HG03558 (cell line): ENCODE measurements around the gene LRRFIP2.
A peak's percentile ranks its signal among the peaks of the same experiment; 100 is the strongest.
"Not testable (repeated sequence)": the region's sequence is repeated elsewhere in the genome, so short reads cannot be mapped to it uniquely, and the experiment has no call there.

Source experiments
- ATAC-seq: cut with Tn5 transposase; IDR thresholded peaks from one replicate; pipeline ENCODE4 v1.9.1; 2021; ENCODE audit warnings: moderate number of reproducible peaks; ENCODE audit not compliant: unreplicated experiment; ENCODE audit errors: extremely low read depth

The LRRFIP2 gene

GRCh38 chr3:37174532-37175126, at the start of gene LRRFIP2:
Gene LRRFIP2 (minus strand): TSS chr3:37174582. CDS start chr3:37148983, 25,599 bp downstream.
- peak; percentile 32 for ATAC-seq

GRCh38 chr3:37223576-37223975, 49.2 kb upstream of the LRRFIP2 start:
- no peak for ATAC-seq

GRCh38 chr3:37223141-37223558, 48.8 kb upstream of the LRRFIP2 start:
- no peak for ATAC-seq

- not testable (repeated sequence) for ATAC-seq
These were observed 48.2 kb upstream of the LRRFIP2 start for GRCh38 chr3:37222542-37222941.

GRCh38 chr3:37221407-37221806, 47.0 kb upstream of the LRRFIP2 start:
- no peak for ATAC-seq

- no peak for ATAC-seq
These were observed 44.9 kb upstream of the LRRFIP2 start for GRCh38 chr3:37219266-37219665.

- no peak for ATAC-seq
These were observed 43.8 kb upstream of the LRRFIP2 start for GRCh38 chr3:37218206-37218605.

GRCh38 chr3:37217098-37217849, 42.9 kb upstream of the LRRFIP2 start:
- ATAC-seq: no peak

GRCh38 chr3:37216597-37217097, 42.3 kb upstream of the LRRFIP2 start:
- no peak for ATAC-seq

GRCh38 chr3:37214076-37214475, 39.7 kb upstream of the LRRFIP2 start:
- no peak for ATAC-seq

- no peak for ATAC-seq
These were observed 35.8 kb upstream of the LRRFIP2 start for GRCh38 chr3:37210230-37210629.

- ATAC-seq: not testable (repeated sequence)
These were observed 34.2 kb upstream of the LRRFIP2 start for GRCh38 chr3:37208576-37208975.

- not testable (repeated sequence) for ATAC-seq
These were observed 33.6 kb upstream of the LRRFIP2 start for GRCh38 chr3:37208008-37208407.

- ATAC-seq: not testable (repeated sequence)
These were observed 31.7 kb upstream of the LRRFIP2 start for GRCh38 chr3:37206041-37206440.

GRCh38 chr3:37204314-37204713, 29.9 kb upstream of the LRRFIP2 start:
- no peak for ATAC-seq

GRCh38 chr3:37202035-37202434, 27.7 kb upstream of the LRRFIP2 start:
- no peak for ATAC-seq

GRCh38 chr3:37200141-37200540, 25.8 kb upstream of the LRRFIP2 start:
- no peak for ATAC-seq

GRCh38 chr3:37198996-37199395, 24.6 kb upstream of the LRRFIP2 start:
- ATAC-seq: no peak

GRCh38 chr3:37198547-37198946, 24.2 kb upstream of the LRRFIP2 start:
- no peak for ATAC-seq

- ATAC-seq: no peak
These were observed 23.5 kb upstream of the LRRFIP2 start for GRCh38 chr3:37197810-37198371.

- no peak for ATAC-seq
These were observed 20.2 kb upstream of the LRRFIP2 start for GRCh38 chr3:37194533-37194932.
